Mesenchymal stem cell (in vitro differentiated cells and primary cell): ENCODE results near the gene MRPL27.

ENCODE experiments used
- DNase-seq: peaks from one replicate; pipeline ENCODE4 v3.0.0-alpha.2; 2013
- H2AFZ ChIP-seq: one replicate; pipeline ENCODE4 v1.6.1; 2013; ENCODE audit warnings: low read depth, mild to moderate bottlenecking, control low read depth, inconsistent platforms, low read length, moderate library complexity
- H2AK5ac ChIP-seq: 2 replicates; pipeline ENCODE4 v1.6.1; 2013; ENCODE audit warnings: low read length, moderate library complexity, mild to moderate bottlenecking, inconsistent platforms; ENCODE audit not compliant: severe bottlenecking
- H2BK120ac ChIP-seq: one replicate; pipeline ENCODE4 v1.6.1; 2013; ENCODE audit warnings: low read depth, mild to moderate bottlenecking, inconsistent platforms, low read length, moderate library complexity
- H2BK12ac ChIP-seq, 2 experiments: one replicate each; pipeline ENCODE4 v1.6.1; 2013; ENCODE audit warnings: inconsistent platforms in 2 of 2, low read length in 2 of 2, mild to moderate bottlenecking in 2 of 2, moderate library complexity in 2 of 2, control low read depth in 1 of 2
- H2BK15ac ChIP-seq: one replicate; pipeline ENCODE4 v1.6.1; 2013; ENCODE audit warnings: mild to moderate bottlenecking, low read depth, inconsistent platforms; ENCODE audit not compliant: poor library complexity, severe bottlenecking
- H2BK5ac ChIP-seq: 2 replicates; pipeline ENCODE4 v1.6.1; 2013; ENCODE audit warnings: low read depth, mild to moderate bottlenecking, low read length, control low read depth, inconsistent platforms; ENCODE audit not compliant: poor library complexity, severe bottlenecking
- H3K14ac ChIP-seq, 2 experiments: one replicate each; pipeline ENCODE4 v1.6.1; 2013; ENCODE audit warnings: inconsistent platforms in 2 of 2, low read length in 2 of 2, control low read depth in 1 of 2, mild to moderate bottlenecking in 1 of 2, moderate library complexity in 1 of 2
- H3K18ac ChIP-seq, 2 experiments: one replicate each; pipeline ENCODE4 v1.6.1; 2013; ENCODE audit warnings: inconsistent platforms in 2 of 2, low read length in 2 of 2, control low read depth in 1 of 2, low read depth in 1 of 2, mild to moderate bottlenecking in 1 of 2
- H3K23ac ChIP-seq, 2 experiments: one replicate each; pipeline ENCODE4 v1.6.1; 2013; ENCODE audit warnings: inconsistent platforms in 2 of 2, low read length in 2 of 2, mild to moderate bottlenecking in 2 of 2, moderate library complexity in 2 of 2, control low read depth in 1 of 2
- H3K27ac ChIP-seq: 2 replicates; pipeline ENCODE4 v1.5.1; 2013; ENCODE audit warnings: mild to moderate bottlenecking, moderate library complexity, low read length, control low read depth, inconsistent platforms; ENCODE audit not compliant: poor library complexity, severe bottlenecking
- H3K27me3 ChIP-seq, 2 experiments: 2 replicates each; pipeline versions ENCODE4 v1.6.1 to v1.7.0; 2013; ENCODE audit warnings: low read length in 2 of 2, mild to moderate bottlenecking in 2 of 2, moderate library complexity in 2 of 2, control low read depth in 1 of 2, inconsistent platforms in 1 of 2; ENCODE audit not compliant: control insufficient read depth in 1 of 2, insufficient read depth in 1 of 2
- H3K36me3 ChIP-seq, 2 experiments: 2 replicates each; pipeline versions ENCODE4 v1.6.1 to v1.7.0; 2013; ENCODE audit warnings: low read length in 2 of 2, control low read depth in 1 of 2, inconsistent platforms in 1 of 2, low read depth in 1 of 2, mild to moderate bottlenecking in 1 of 2; ENCODE audit not compliant: insufficient read depth in 2 of 2, control insufficient read depth in 1 of 2
- H3K4ac ChIP-seq, 2 experiments: one replicate each; pipeline ENCODE4 v1.6.1; 2013; ENCODE audit warnings: inconsistent platforms in 2 of 2, low read length in 2 of 2, mild to moderate bottlenecking in 2 of 2, moderate library complexity in 2 of 2, control low read depth in 1 of 2, low read depth in 1 of 2
- H3K4me1 ChIP-seq: 2 replicates; pipeline ENCODE4 v1.6.1; 2013; ENCODE audit warnings: low read depth, low read length, control low read depth; ENCODE audit not compliant: control insufficient read depth, insufficient read depth
- H3K4me2 ChIP-seq: 2 replicates; pipeline ENCODE4 v1.6.1; 2013; ENCODE audit warnings: low read length, mild to moderate bottlenecking, inconsistent platforms; ENCODE audit not compliant: poor library complexity, severe bottlenecking
- H3K4me3 ChIP-seq, 2 experiments: 2 replicates each; pipeline versions ENCODE4 v1.5.1 to v1.7.0; 2013; ENCODE audit warnings: low read length in 2 of 2, mild to moderate bottlenecking in 2 of 2, control low read depth in 1 of 2, low read depth in 1 of 2; ENCODE audit not compliant: insufficient read depth in 1 of 2
- H3K79me1 ChIP-seq: replicated peaks from 2 replicates; pipeline ENCODE4 v1.6.1; 2013; ENCODE audit warnings: mild to moderate bottlenecking, control low read depth, low read length, inconsistent platforms; ENCODE audit not compliant: poor library complexity, severe bottlenecking
- H3K9ac ChIP-seq: 2 replicates; pipeline ENCODE4 v1.7.0; 2013; ENCODE audit warnings: mild to moderate bottlenecking, low read length, moderate library complexity
- H3K9me3 ChIP-seq: 2 replicates; pipeline ENCODE4 v1.7.0; 2013; ENCODE audit warnings: mild to moderate bottlenecking, low read length; ENCODE audit not compliant: control insufficient read depth
- H4K8ac ChIP-seq: one replicate; pipeline ENCODE4 v1.6.1; 2013; ENCODE audit warnings: inconsistent platforms, mild to moderate bottlenecking, low read length, moderate library complexity
- H4K91ac ChIP-seq: one replicate; pipeline ENCODE4 v1.6.1; 2013; ENCODE audit warnings: mild to moderate bottlenecking, low read length, inconsistent platforms
- WGBS: methylation state at CpG from one replicate; pipeline ENCODE4 v1.1.7; 2013; ENCODE audit warnings: mixed read lengths; 5-methylcytosine and 5-hydroxymethylcytosine counted together

Gene MRPL27

DNA sequence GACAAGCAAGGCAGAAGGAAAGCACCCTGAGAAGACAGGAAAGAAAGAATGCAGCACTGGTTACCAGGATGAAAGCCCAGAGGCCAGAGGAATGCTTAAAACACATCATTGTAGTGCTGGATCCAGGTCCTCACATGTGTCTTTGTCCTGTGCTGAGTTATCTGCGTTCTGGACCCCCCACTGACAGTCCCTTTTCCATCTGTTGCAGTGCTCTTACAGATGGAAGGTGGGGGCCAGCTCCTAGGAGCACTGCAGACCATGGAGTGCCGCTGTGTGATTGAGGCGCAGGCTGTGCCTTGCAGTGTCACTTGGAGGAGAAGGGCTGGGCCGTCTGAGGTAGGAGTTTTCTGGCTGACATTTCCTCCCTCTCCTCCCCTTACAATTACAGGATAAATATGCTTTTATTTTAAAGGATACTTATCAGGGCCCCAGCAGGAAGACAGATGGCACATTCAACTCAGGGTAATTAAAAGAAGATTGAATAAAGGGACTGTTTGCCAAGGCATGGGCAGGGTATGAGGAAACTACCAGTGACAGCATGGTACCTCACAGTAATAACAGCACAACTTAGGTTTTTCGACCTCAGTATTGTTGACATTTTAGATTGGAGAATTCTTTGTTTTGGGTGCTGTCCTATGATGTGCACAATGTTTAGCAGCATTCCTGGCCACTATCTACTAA lies 3.0 kb upstream of the MRPL27 start:
- Histone ChIP-seq H3K18ac (no peak overlapping the region), H4K91ac (no peak overlapping the region), H3K14ac (no peak overlapping the region), H2BK15ac (no peak overlapping the region), H3K4me1 (peaks cover 7% of the 10 kb centered on the region), H3K9ac (no peak overlapping the region), H3K27ac (no peak overlapping the region), H3K36me3 (peaks cover 27 to 30% of the 10 kb centered on the region in 2 experiments), H4K8ac (no peak overlapping the region), H2BK120ac (no peak overlapping the region), H3K9me3 (no peaks in the 10 kb centered on the region), H3K79me1 (peaks cover 6% of the 10 kb centered on the region), H2AFZ (no peak overlapping the region), H2BK5ac (no peak overlapping the region), H3K27me3 (no peaks in the 10 kb centered on the region), H3K4me3 (no peak overlapping the region), H3K4me2 (no peak overlapping the region), H3K4ac (no peak overlapping the region), H3K23ac (no peak overlapping the region), H2BK12ac (no peak overlapping the region), H2AK5ac (no peak overlapping the region)
- 82% methylated on average over 1 of the region's 5 CpGs for WGBS
- DNase-seq: no peak

DNA sequence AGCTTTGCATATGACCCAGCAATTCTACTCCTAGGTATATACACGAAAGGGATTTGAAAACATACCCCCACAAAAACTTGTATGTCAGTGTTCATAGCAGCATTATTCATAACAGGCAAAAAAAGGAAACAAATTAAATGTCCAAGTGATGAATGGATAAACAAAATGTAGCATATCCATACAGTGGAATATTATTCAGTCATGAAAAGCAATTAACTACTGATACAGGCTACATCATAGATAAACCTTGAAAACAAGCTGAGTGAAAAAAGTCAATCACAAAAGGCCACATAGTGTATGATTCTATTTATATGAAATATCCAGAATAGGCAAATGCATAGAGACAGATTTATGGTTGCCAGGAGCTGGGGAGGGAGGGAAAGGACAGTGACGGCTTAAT lies 721 bp upstream of the MRPL27 start:
- Histone ChIP-seq H3K14ac (no peak overlapping the region), H3K79me1 (peaks cover 19% of the 10 kb centered on the region), H2BK15ac (no peak overlapping the region), H3K18ac (no peak overlapping the region), H3K4ac (no peak overlapping the region), H4K91ac (no peak overlapping the region), H2AFZ (no peak overlapping the region), H2AK5ac (no peak overlapping the region), H3K4me3 (peak overlapping the region in 1 of 2 experiments; percentile 90), H4K8ac (no peak overlapping the region), H3K23ac (no peak overlapping the region), H2BK5ac (no peak overlapping the region), H2BK12ac (no peak overlapping the region), H3K4me1 (peaks cover 7% of the 10 kb centered on the region), H3K9me3 (no peaks in the 10 kb centered on the region), H3K36me3 (peaks cover 23 to 26% of the 10 kb centered on the region in 2 experiments), H3K27me3 (no peaks in the 10 kb centered on the region), H3K9ac (peak overlapping the region; percentile 95), H3K27ac (no peak overlapping the region), H3K4me2 (peak overlapping the region; percentile 83), H2BK120ac (no peak overlapping the region)
- DNase-seq: no peak
- no CpG with 5 or more reads among the region's 2 CpGs for WGBS

DNA sequence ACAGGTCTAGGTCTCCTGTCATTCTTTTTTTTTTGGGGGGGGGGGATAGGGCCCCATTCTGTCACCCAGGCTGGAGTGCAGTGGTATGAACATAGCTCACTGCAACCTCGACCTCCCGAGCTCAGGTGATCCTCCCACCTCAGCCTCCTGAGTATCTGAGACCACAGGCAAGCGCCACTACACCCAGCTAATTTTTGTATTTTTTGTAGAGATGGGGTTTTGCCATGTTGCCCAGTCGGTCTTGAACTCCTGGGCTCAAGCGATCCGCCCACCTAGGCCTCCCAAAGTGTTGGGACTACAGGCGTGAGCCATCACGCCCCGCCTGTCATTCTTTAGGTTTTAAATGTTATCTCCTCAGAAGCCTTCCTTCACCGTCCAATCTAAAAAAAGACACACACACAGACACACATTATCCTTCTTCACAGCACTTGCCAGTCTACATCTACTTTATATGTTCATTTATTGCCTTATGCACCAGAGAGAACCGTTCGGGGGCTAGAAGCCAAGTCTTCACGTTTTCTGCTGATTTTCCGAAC lies 694 bp downstream of the MRPL27 start:
- Histone ChIP-seq H2BK12ac (no peak overlapping the region), H3K14ac (no peak overlapping the region), H2AK5ac (no peak overlapping the region), H4K91ac (no peak overlapping the region), H3K18ac (no peak overlapping the region), H3K4ac (peak overlapping the region in 1 of 2 experiments; percentile 40), H3K4me2 (peak overlapping the region; percentile 70), H3K23ac (no peak overlapping the region), H3K79me1 (peaks cover 31% of the 10 kb centered on the region), H3K9me3 (no peaks in the 10 kb centered on the region), H3K4me1 (peaks cover 7% of the 10 kb centered on the region), H3K4me3 (peak overlapping the region; percentile 41 to 90), H3K27ac (no peak overlapping the region), H4K8ac (no peak overlapping the region), H3K36me3 (peaks cover 29 to 36% of the 10 kb centered on the region in 2 experiments), H2BK120ac (no peak overlapping the region), H2AFZ (no peak overlapping the region), H3K27me3 (no peaks in the 10 kb centered on the region), H3K9ac (peak overlapping the region; percentile 95), H2BK5ac (no peak overlapping the region), H2BK15ac (no peak overlapping the region)
- DNase-seq: no peak
- 27% methylated on average over 11 of the region's 14 CpGs for WGBS

DNA sequence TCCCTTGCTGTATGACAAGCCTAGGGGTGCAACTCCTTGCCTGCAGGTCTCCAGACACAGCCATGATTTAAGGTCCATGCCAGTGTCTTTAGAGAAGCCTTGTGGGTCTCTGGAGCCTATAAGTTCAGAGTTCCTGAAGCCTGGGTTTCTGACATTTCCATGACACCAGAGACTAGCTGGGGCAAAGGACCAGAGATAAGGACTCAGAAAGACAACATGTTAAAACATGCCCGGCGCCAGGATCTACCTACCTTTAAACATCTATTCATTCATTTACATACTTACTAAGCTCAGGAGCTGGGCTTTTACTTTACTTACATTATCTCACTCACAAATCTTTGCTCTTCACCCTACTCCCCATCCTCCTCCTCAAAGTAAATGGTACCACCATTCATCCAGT lies 1.5 kb downstream of the MRPL27 start:
- Histone ChIP-seq H3K18ac (peak overlapping the region in 1 of 2 experiments; percentile 25), H3K27me3 (no peaks in the 10 kb centered on the region), H3K36me3 (peaks cover 37 to 44% of the 10 kb centered on the region in 2 experiments), H2AFZ (no peak overlapping the region), H3K27ac (no peak overlapping the region), H2BK15ac (no peak overlapping the region), H3K4ac (no peak overlapping the region), H3K79me1 (peaks cover 37% of the 10 kb centered on the region), H3K4me1 (peaks cover 7% of the 10 kb centered on the region), H2BK5ac (no peak overlapping the region), H3K9me3 (no peaks in the 10 kb centered on the region), H2BK12ac (no peak overlapping the region), H3K23ac (no peak overlapping the region), H2AK5ac (peak overlapping the region; percentile 6), H4K91ac (no peak overlapping the region), H3K9ac (peak overlapping the region; percentile 95), H4K8ac (no peak overlapping the region), H3K4me3 (peak overlapping the region in 1 of 2 experiments; percentile 90), H3K14ac (no peak overlapping the region), H2BK120ac (no peak overlapping the region), H3K4me2 (peak overlapping the region; percentile 4)
- 99% methylated on average over 2 of the region's 2 CpGs for WGBS
- no peak for DNase-seq
